ENCODE results near the gene STEAP3. TPM values are rescaled to one million over a fixed set of nuclear protein-coding genes. Genes with fewer than 3 reads are reported as not detected.
"Not testable (repeated sequence)": the region's sequence is repeated elsewhere in the genome, so short reads cannot be mapped to it uniquely, and the experiment has no call there.

STEAP3 gene
- total RNA-seq, 3 donors from 2014 or later (not counting 1 experiment from before 2014, with no cell fraction given), result 1.7 to 2.5 (median 2.0) TPM

DNA sequence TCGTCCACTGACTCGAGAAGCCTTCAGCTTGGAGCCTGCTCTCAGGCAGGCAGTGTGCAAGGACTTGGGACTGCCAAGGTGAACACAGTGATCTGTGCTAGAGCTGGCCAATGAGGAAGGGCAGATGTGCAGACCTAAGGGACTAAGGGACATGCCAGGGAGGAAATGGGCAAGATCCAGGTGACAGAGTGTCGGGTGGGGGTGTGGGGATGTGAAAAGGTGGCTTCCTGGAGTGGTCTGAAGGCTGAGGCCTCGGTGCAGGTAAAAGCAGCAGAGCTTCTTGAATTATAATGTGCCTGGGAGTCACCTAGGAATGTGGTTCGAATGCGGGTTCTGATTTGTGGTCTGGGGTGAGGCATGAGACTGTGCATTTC is 42.0 kb downstream of the STEAP3 start:
- H3K36me3 ChIP-seq (ENCODE audit: control insufficient read depth, insufficient read depth, low read length), result no peaks in the 10 kb centered on the region
- no peak overlapping the region for H3K27ac ChIP-seq (ENCODE audit: low read length)
- Mint-ChIP-seq H3K27ac (no peak overlapping the region), H3K9me3 (no peaks in the 10 kb centered on the region), H3K4me1 (peaks cover 0 to 5% of the 10 kb centered on the region in 2 donors), H3K27me3 (ENCODE audit: low read depth in 2 of 2) (no peaks in the 10 kb centered on the region), H3K4me3 (no peak overlapping the region), H3K36me3 (no peaks in the 10 kb centered on the region)
- no peaks in the 10 kb centered on the region for H3K4me1 ChIP-seq (ENCODE audit: control insufficient read depth, insufficient read depth, low read length)
- no peaks in the 10 kb centered on the region for H3K9me3 ChIP-seq (ENCODE audit: control insufficient read depth, insufficient read depth, low read length)
- intact Hi-C loops (cut with micrococcal nuclease), result no loop called here
- WGBS (ENCODE audit: insufficient coverage), result 87% methylated on average over 6 of the region's 6 CpGs
- no peak for DNase-seq
- TF ChIP-seq, protein P1, sequence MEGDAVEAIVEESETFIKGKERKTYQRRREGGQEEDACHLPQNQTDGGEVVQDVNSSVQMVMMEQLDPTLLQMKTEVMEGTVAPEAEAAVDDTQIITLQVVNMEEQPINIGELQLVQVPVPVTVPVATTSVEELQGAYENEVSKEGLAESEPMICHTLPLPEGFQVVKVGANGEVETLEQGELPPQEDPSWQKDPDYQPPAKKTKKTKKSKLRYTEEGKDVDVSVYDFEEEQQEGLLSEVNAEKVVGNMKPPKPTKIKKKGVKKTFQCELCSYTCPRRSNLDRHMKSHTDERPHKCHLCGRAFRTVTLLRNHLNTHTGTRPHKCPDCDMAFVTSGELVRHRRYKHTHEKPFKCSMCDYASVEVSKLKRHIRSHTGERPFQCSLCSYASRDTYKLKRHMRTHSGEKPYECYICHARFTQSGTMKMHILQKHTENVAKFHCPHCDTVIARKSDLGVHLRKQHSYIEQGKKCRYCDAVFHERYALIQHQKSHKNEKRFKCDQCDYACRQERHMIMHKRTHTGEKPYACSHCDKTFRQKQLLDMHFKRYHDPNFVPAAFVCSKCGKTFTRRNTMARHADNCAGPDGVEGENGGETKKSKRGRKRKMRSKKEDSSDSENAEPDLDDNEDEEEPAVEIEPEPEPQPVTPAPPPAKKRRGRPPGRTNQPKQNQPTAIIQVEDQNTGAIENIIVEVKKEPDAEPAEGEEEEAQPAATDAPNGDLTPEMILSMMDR (IDR thresholded peaks at IDR 0.05), result no peak
- ATAC-seq, result no peak
- no peaks in the 10 kb centered on the region for H3K27me3 ChIP-seq (ENCODE audit: control insufficient read depth, insufficient read depth, low read length)
- no peak overlapping the region for H3K4me3 ChIP-seq (ENCODE audit: low read length)

DNA sequence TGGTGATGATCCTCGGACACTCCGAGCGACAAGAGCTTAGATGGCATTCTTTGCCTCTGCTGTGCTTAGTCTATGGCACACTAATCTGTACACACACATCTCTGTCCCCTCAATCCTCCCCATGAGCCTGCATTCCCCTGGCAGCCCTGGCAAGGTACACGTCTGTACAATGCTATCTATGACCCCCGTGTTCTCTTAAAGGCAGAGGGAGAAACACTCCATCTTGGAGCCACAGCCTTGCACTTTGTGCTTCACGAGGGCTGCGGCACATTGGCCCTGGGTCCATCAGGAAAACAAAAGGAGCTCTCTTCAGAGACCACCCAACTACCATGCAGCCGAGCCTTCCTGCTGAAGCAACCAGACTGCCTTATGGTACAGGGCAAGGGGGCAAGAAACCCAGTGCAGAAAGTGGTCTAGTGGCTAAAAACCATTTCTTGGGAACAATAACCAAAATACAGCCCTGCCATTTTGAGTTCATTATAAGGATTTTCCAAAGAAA is 42.5 kb downstream of the STEAP3 start:
- WGBS (ENCODE audit: insufficient coverage), result 87% methylated on average over 8 of the region's 8 CpGs

DNA sequence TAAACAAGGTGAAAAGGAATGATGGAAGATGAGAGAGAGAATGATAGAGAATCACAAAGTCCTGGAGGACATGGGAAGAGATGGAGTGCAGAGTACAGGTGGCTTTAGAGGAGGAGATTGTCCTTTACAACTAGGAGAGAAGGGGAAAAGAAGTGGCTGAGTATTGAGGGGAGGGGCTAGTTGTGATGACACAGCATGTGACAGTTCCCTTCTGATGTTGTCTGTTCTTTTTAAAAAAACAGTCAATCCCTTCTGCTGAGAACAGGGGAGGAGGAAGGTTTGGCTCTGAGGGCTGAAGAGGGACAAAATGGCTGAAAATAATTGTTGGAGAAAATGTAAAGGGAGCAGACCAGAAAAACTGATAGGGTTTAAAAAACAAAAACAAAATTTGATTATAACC is 44.0 kb downstream of the STEAP3 start:
- H3K4me3 Mint-ChIP-seq, result no peak overlapping the region
- H3K27ac Mint-ChIP-seq, result no peak overlapping the region
- peaks cover 0 to 5% of the 10 kb centered on the region in 2 donors for H3K4me1 Mint-ChIP-seq
- Histone ChIP-seq H3K9me3 (ENCODE audit: control insufficient read depth, insufficient read depth, low read length) (no peaks in the 10 kb centered on the region), H3K4me1 (ENCODE audit: control insufficient read depth, insufficient read depth, low read length) (no peaks in the 10 kb centered on the region), H3K36me3 (ENCODE audit: control insufficient read depth, insufficient read depth, low read length) (no peaks in the 10 kb centered on the region), H3K27ac (ENCODE audit: low read length) (no peak overlapping the region), H3K4me3 (ENCODE audit: low read length) (no peak overlapping the region), H3K27me3 (ENCODE audit: control insufficient read depth, insufficient read depth, low read length) (no peaks in the 10 kb centered on the region)
- no peak for DNase-seq
- intact Hi-C loops (cut with micrococcal nuclease), result no loop called here
- ATAC-seq, result no peak
- TF ChIP-seq, protein P1 (IDR thresholded peaks at IDR 0.05), result no peak
- H3K36me3 Mint-ChIP-seq, result no peaks in the 10 kb centered on the region
- no peaks in the 10 kb centered on the region for H3K27me3 Mint-ChIP-seq (ENCODE audit: low read depth in 2 of 2)
- H3K9me3 Mint-ChIP-seq, result no peaks in the 10 kb centered on the region

More for the DNA sequence above, 42.5 kb downstream of the STEAP3 start:
- Mint-ChIP-seq H3K36me3 (no peaks in the 10 kb centered on the region), H3K4me1 (peaks cover 0 to 5% of the 10 kb centered on the region in 2 donors), H3K4me3 (no peak overlapping the region), H3K9me3 (no peaks in the 10 kb centered on the region), H3K27me3 (ENCODE audit: low read depth in 2 of 2) (no peaks in the 10 kb centered on the region), H3K27ac (no peak overlapping the region)
- no peaks in the 10 kb centered on the region for H3K9me3 ChIP-seq (ENCODE audit: control insufficient read depth, insufficient read depth, low read length)
- TF ChIP-seq, protein P1 (IDR thresholded peaks at IDR 0.05), result no peak
- no peaks in the 10 kb centered on the region for H3K36me3 ChIP-seq (ENCODE audit: control insufficient read depth, insufficient read depth, low read length)
- H3K27ac ChIP-seq (ENCODE audit: low read length), result no peak overlapping the region
- no peaks in the 10 kb centered on the region for H3K27me3 ChIP-seq (ENCODE audit: control insufficient read depth, insufficient read depth, low read length)
- ATAC-seq (no peak), DNase-seq (no peak)
- H3K4me3 ChIP-seq (ENCODE audit: low read length), result no peak overlapping the region
- intact Hi-C loops (cut with micrococcal nuclease), result no loop called here
- no peaks in the 10 kb centered on the region for H3K4me1 ChIP-seq (ENCODE audit: control insufficient read depth, insufficient read depth, low read length)

DNA sequence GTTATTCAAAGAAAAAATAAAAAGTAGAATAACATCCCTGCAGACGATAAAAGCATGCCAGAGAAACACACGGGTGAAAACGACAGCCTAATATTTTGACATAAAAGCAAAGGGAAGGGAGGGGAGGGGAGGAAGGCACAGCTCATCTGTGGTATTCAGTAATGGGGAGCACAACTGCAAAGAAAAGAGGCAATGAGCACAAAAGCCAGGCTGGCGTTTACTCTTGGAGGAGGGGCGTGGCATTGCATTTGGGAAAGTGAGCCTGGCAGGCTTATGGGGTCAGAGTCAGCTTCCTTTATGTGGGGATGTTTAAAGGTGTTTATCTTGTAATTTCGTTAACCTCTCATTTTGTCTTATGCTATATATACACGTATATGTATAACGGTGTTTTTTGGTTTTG is 53.2 kb downstream of the STEAP3 start:
- TF ChIP-seq, protein P1 (IDR thresholded peaks at IDR 0.05), result no peak
- Histone ChIP-seq H3K9me3 (ENCODE audit: control insufficient read depth, insufficient read depth, low read length) (no peaks in the 10 kb centered on the region), H3K27me3 (ENCODE audit: control insufficient read depth, insufficient read depth, low read length) (no peaks in the 10 kb centered on the region), H3K4me1 (ENCODE audit: control insufficient read depth, insufficient read depth, low read length) (no peaks in the 10 kb centered on the region), H3K27ac (ENCODE audit: low read length) (no peak overlapping the region), H3K36me3 (ENCODE audit: control insufficient read depth, insufficient read depth, low read length) (no peaks in the 10 kb centered on the region), H3K4me3 (ENCODE audit: low read length) (no peak overlapping the region)
- Mint-ChIP-seq H3K9me3 (no peaks in the 10 kb centered on the region), H3K36me3 (no peaks in the 10 kb centered on the region), H3K27me3 (ENCODE audit: low read depth in 2 of 2) (no peaks in the 10 kb centered on the region), H3K27ac (no peak overlapping the region), H3K4me3 (no peak overlapping the region), H3K4me1 (no peaks in the 10 kb centered on the region)
- WGBS (ENCODE audit: insufficient coverage), result 93% methylated on average over 8 of the region's 8 CpGs
- intact Hi-C loops (cut with micrococcal nuclease), result no loop called here
- DNase-seq (no peak), ATAC-seq (no peak)

DNA sequence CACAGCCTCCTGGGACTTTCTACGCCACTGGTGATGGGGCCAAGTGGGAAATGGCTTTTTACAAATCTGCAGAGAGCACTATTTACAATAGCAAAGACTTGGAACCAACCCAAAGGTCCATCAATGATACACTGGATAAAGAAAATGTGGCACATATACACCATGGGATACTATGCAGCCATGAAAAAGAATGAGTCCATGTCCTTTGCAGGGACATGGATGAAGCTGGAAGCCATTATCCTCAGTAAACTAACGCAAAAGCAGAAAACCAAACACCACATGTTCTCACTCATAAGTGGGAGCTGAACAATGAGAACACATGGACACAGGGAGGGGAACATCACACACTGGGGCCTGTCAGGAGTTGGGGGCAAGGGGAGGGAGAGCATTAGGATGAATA is 54.8 kb downstream of the STEAP3 start:
- H3K27me3 Mint-ChIP-seq (ENCODE audit: low read depth in 2 of 2); intact Hi-C loops (cut with micrococcal nuclease): not testable (repeated sequence)
- 100% methylated on average over 1 of the region's 2 CpGs for WGBS (ENCODE audit: insufficient coverage)

More for the DNA sequence above, 54.8 kb downstream of the STEAP3 start:
- H3K4me1 ChIP-seq (ENCODE audit: control insufficient read depth, insufficient read depth, low read length); H3K27me3 ChIP-seq (ENCODE audit: control insufficient read depth, insufficient read depth, low read length); H3K4me3 ChIP-seq (ENCODE audit: low read length); ATAC-seq; H3K27ac ChIP-seq (ENCODE audit: low read length); H3K9me3 Mint-ChIP-seq; H3K27ac Mint-ChIP-seq; H3K36me3 ChIP-seq (ENCODE audit: control insufficient read depth, insufficient read depth, low read length); H3K4me1 Mint-ChIP-seq; H3K4me3 Mint-ChIP-seq; DNase-seq; H3K9me3 ChIP-seq (ENCODE audit: control insufficient read depth, insufficient read depth, low read length); H3K36me3 Mint-ChIP-seq: not testable (repeated sequence)
